GM21723 (cell line): ENCODE results near the gene RPH3AL.

Source experiments
- ATAC-seq: cut with Tn5 transposase; IDR thresholded peaks from one replicate; pipeline ENCODE4 v1.9.1; 2021; ENCODE audit warnings: mild to moderate bottlenecking, moderate library complexity; ENCODE audit not compliant: unreplicated experiment

Gene RPH3AL, protein sequence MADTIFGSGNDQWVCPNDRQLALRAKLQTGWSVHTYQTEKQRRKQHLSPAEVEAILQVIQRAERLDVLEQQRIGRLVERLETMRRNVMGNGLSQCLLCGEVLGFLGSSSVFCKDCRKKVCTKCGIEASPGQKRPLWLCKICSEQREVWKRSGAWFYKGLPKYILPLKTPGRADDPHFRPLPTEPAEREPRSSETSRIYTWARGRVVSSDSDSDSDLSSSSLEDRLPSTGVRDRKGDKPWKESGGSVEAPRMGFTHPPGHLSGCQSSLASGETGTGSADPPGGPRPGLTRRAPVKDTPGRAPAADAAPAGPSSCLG

DNA sequence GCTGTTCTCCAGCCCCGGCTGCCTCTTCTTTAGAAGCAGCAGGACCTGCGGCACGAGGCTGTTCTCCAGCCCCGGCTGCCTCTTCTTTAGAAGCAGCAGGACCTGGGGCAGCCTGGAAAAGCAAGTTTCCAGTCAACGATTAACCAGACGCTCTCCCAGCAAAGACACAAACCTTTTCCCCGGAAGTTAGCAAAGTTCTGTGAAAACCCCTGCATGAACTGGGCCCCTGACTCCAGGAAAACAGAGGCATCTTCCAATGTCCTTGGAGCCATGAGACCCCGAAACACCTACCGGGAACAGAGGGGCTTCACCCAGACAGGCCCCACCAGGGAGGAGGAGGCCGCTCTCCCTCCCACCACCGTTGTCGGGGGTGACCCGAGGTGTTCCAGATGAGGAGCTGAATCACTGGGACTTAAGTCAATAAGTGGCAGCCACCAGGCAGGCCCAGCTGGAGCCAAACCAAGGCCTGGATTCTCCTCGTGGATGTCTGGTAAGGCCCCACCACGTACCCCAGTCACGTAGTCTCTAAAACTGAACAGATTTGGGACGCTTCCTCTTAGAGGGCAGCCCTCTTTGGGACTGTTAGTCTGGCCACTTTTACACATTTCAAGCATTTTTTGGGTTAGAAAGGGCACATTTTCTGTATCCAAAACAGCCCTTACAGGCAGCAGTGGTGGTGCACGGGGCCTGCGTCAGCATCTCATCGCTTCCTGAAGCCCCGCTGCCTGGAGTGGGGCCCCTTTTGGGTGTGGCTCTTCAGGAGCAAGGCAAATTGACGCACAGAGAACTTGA is at the start of gene RPH3AL:
Gene RPH3AL (minus strand): TSS at position 387 of the 792 bp plus-strand sequence. CDS start 25,264 bp downstream, outside the sequence.
- no peak for ATAC-seq

DNA sequence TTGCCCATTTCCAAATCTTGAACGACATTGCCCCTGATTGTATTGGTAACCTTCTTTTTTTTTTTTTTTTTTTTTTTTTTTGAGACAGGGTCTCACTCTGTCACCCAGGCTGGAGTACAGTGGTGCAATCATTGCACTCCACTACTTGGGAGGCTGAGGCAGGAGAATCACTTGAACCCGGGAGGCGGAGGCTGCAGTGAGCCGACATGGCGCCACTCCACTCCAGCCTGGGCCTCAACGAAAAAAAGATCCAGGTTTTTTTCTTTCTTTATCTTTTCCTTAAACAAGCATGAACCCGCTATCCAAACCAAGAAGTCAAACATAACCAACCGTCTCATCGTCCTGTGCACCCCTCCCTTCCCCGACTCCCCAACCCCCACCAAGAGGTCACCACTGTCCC is 47.6 kb upstream of the RPH3AL start:
- no peak for ATAC-seq

DNA sequence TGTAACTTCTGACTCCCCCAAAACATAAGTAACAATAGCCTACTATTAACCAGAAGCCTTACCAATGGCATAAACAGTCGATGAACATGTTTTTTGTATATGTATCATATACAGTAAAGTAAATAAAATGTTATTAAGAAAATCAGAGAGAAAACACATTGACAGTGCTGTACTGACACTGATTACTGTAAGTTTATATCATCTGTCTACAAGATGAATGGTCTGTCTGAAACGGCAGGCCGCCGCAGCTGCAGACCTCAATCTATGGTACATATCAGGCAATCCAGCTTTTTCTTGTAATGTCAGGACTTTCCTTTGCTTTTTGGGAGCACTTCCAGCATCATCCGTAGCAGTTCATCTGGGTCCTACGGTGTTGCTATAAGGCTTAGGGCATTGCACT is 44.2 kb upstream of the RPH3AL start:
- no peak for ATAC-seq

DNA sequence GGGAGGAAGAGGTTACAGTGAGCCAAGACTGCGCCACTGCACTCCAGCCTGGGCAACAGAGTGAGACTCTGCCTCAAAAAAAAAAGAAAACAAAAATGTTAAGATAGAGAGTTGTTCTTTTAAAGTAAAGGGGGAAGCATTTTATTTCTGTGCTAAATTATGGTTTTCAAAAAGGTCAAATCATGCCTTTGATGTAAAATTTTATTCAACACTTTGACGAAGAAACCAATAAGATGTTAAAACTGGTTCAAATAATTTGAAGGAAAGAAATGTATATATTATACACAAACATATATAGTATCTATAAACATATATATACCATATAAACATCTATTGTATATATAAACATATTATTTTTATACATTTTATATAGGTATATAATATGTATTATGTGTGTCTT is 43.4 kb upstream of the RPH3AL start:
- no peak for ATAC-seq

- ATAC-seq, result no peak
These were observed 42.6 kb upstream of the RPH3AL start for GRCh38 chr17:395179-395578.

DNA sequence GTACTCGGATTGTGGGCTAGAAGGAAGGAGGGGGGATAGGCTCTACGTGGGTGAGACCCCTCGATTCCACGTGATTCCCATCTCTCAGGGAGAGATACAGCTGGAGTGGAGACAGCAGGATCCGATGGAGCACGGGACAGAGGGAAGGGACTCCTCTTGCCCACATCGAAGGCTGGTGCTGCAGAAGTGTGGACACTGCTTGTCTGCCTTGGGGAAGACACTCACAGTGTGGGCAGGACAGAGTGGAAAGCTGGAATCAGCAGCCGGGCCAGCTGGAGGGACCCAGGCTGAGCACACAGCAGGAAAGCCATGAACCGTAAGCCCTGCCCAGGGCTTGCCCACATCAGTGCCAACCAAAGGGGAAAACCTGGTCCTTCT is 42.1 kb upstream of the RPH3AL start:
- no peak for ATAC-seq

- no peak for ATAC-seq
These were observed 41.5 kb upstream of the RPH3AL start for GRCh38 chr17:393806-394717.

- ATAC-seq, result no peak
These were observed 39.2 kb upstream of the RPH3AL start for GRCh38 chr17:391850-392249.

DNA sequence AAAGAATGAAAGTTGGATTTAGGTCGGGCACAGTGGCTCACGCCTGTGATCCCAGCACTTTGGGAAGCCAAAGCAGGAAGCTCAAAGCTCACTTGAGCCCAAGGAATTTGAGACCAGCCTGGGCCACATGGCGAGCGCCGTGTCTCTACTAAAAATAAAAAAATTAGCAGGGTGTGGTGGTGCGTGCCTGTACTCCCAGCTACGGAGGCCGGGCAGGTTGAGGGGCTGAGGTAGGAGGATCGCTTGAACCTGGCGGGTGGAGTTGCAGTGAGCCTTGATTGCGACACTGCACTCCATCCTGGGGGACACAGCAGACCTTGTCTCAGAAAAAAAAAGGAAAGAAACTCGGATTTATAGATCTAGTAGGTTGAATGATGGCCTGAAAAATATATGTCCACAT is 37.4 kb upstream of the RPH3AL start:
- ATAC-seq, result no peak

GRCh38 chr17:388087-388486 is 35.5 kb upstream of the RPH3AL start:
- ATAC-seq, result no peak

DNA sequence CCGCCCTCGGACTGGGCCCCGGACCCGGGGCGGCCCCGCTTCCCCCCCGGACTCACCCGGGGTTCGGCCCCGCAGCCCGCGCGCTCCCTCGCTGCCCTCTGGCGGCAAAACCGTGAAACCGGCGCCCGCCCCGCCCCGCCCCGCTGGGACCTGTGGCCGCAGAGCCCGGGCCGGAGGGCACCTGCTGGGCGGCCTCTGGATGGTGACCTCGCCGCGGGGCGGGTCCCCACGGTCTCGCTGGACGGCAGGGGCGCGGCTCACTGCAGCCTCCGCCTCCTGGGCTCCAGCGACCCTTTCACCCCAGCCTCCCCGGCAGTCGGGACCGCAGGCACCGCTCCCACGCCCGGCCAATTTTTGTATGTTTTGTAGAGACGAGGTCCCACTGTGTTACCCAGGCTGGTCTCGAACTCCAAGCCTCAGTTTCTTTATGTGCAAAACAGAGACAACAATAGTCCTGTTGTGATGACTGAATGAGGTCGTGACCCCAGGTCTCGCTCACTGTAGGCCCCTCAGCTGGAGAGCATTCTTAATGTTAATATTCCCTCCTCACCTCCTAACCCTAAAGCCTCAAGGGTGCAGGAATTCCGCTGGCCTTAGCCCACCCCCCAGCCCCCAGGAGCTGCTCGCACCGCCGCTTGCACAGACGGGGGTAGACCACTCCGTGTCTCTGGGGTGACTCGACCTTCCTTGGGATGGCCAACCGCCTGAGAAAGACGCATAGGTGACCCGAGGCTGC is 33.7 kb upstream of the RPH3AL start:
- no peak for ATAC-seq

DNA sequence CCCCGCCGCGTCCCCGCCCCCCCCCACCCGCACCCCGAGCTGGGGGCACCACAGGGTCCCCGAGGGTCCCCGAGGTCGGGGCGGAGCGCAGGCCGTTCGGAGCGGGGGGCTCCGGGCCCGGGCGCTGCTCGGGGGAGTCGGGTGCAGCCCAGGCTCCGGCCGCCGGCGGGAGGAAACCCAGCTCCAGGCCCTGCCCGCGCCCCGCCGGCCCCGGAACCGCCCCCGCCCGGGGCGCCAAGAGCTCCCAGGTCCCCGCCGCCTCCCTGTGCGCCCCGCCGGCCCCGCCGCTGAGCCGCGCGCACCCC is 33.2 kb upstream of the RPH3AL start:
- no peak for ATAC-seq

DNA sequence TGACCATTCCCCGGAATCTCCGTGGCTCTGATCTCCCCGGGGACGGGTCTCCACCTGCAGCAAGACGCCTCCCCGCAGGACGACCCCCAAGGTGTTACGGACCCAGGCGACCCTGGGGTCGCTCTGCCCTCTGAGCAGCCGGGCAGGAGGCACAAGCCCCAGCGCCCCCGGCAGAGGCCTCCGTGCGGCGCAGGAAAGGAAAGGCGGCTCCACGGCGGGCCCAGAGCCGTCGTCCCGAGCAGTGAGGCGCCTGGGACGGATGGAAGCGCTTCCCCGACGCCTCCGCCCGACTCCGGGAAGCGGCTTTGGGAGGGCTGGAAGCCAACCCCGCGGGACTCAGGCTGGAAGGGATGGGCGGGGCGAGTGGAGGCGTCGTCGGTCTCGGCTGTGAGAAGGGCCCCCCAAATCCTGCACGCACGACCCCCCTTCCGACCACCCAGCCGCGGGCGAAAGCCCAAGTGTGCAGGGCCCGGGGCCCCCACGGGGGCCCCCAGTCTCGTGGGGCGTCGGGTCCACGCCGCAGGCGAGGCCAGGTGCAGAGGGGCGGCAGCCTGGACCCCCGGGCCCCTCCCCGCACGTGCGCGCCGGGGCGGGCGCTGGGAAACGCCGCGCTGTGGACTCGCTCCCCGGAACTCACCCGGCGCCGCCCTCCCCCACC is 32.7 kb upstream of the RPH3AL start:
- ATAC-seq, result no peak

DNA sequence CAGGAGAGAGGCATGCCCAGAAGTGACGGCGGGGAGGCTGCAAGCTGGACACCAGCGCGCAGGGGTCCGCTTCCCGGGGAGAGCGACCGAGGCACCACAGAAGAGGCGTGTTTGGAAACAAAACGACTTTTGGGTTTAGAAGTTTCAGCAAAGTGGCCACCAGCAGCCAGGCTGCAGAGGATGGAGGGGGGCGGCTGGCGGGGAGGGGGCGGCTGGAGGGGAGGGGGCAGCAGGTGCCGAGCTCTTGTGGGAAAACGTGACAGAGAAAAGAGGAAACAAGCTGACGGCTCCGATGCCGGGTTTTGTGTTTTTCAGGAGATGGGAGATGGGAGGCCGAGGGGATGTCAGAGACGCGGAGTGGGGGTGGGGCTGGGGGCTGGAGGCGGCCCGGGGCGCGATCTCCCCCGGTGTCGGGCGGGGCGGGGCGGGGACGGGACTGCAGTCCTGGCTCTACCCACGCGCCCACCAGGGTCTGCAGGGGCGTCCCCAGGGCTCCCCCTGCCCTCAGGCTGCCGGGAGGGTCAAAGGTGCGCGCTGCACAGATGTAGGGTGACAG is 32.1 kb upstream of the RPH3AL start:
- no peak for ATAC-seq

DNA sequence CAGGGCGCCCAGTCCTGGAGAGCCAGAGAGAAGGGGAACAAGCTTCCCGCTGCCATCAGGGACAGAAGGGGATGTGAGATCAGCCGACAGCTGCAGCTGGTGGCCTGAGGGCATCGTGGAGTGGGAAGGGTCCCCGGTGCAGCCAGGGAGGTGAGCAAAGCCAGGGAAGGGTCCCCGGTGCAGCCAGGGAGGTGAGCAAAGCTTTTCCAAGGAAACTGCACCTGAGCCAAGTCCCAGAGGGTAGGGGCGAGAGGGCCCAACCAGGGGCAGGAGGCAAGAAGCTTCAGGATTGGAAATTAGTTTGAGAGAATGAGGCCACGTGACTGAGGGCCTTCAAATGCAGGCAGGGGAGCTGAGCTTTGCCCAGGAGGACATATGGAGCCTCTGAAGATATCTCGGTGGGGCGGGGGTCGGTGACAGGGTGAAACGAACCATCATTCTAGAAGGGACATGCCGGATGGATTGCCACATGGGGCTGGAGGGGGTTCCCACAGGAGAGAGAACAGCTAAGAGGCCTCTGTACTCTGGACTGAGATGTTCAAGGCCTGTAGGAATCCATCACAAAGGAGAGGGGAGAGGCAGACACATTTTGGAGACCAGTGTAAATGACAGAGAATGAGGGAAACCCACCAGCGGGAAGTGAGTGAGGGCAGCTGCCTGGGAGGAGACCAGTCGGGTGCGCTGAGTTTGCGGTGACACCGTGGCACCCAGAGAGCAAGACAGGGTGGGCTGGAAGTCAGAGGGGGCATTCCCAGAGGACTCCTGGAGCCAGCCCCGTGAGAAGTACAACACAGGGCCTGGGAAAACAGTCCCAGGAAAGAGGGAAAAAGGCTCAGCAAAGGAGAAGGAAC is 31.4 kb upstream of the RPH3AL start:
- ATAC-seq, result no peak

GRCh38 chr17:382644-383533 is 30.3 kb upstream of the RPH3AL start:
- ATAC-seq, result no peak

GRCh38 chr17:381941-382643 is 29.5 kb upstream of the RPH3AL start:
- ATAC-seq, result no peak

DNA sequence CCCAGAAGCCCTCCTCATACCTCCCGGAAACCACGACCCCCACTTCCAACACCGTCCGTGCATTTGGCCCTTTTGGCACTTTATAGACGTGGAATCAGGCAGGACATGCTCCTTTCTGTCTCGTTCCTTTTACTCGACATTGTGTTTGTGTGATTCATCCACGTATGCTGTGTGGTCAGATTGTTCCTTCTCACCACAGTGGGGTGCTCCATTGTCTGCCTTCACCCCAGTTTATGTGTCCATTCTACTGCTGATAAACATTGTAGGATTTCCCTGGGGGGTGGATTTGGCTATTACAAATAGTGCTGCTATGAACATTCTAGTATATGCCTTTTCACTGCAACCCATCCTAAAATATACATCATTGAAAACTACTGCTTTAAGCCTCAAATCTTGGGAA is 28.9 kb upstream of the RPH3AL start:
- ATAC-seq, result no peak
